ENCODE results near the gene ZNF577. TPM values are rescaled to one million over a fixed set of nuclear protein-coding genes. Genes with fewer than 3 reads are reported as not detected.

The ZNF577 gene
- total and polyA plus RNA-seq, 2 of the 13 experiments (the other 11 are each of a cell fraction or from before 2014, with no cell fraction given), result 5.7 to 7.6 TPM

DNA sequence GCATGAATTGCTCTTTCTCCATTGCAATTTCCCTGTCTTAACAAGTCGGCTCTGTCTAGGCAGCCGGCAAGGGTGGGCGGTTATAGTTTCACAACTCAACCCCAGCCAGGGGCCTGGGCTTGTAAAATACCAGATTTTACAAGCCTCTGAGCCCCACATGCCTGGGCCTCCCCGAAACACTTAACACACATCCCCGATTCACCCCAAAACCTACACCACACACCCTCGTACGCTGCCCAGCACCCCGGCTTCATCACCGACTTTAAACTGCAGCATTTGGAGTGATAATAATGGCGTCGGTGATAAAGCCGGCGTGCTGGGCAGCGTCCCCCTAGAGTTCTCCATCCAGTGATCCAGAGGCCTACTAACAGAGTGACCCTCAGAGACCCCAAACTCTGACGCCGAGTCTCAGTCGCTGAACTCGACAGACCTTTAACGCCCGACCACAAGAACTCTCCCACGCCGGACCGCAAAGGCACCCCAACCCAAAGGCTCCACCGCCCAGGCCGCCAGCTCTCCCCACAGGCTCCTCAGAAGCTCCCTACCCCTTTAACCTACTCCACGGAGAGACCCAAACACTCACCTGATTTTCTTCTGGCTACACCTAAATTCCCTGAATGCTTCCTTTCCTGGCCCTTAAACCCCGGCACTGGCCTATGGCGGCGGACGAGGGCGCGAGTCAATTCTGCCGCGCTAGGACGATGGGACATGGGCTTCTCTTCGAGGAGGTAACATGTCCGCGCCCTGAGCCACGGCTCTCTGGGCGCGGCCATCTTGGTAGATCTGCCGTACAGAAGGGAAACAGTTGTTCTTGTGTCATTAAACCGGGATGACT, 16.8 kb upstream of the ZNF577 start, which contains the start of gene ZNF649 (continued):
- TF ChIP-seq, protein P1, sequence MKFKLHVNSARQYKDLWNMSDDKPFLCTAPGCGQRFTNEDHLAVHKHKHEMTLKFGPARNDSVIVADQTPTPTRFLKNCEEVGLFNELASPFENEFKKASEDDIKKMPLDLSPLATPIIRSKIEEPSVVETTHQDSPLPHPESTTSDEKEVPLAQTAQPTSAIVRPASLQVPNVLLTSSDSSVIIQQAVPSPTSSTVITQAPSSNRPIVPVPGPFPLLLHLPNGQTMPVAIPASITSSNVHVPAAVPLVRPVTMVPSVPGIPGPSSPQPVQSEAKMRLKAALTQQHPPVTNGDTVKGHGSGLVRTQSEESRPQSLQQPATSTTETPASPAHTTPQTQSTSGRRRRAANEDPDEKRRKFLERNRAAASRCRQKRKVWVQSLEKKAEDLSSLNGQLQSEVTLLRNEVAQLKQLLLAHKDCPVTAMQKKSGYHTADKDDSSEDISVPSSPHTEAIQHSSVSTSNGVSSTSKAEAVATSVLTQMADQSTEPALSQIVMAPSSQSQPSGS (CRISPR knock-in tag; IDR thresholded peaks at IDR 0.05), result 0 out of 2 replicates have a peak, but pooled peaks have one; percentile 45
- TF ChIP-seq FOXP1 (IDR thresholded peaks at IDR 0.05), result no peak
- no peak for TF ChIP-seq FOXP1 (CRISPR knock-in tag; IDR thresholded peaks at IDR 0.05)
- TF ChIP-seq SP140L (CRISPR knock-in tag; IDR thresholded peaks at IDR 0.05; ENCODE audit: borderline replicate concordance), result no peak
- TF ChIP-seq, protein P2, sequence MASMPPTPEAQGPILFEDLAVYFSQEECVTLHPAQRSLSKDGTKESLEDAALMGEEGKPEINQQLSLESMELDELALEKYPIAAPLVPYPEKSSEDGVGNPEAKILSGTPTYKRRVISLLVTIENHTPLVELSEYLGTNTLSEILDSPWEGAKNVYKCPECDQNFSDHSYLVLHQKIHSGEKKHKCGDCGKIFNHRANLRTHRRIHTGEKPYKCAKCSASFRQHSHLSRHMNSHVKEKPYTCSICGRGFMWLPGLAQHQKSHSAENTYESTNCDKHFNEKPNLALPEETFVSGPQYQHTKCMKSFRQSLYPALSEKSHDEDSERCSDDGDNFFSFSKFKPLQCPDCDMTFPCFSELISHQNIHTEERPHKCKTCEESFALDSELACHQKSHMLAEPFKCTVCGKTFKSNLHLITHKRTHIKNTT (CRISPR knock-in tag; IDR thresholded peaks at IDR 0.05), result no peak
- TF ChIP-seq, protein P3, sequence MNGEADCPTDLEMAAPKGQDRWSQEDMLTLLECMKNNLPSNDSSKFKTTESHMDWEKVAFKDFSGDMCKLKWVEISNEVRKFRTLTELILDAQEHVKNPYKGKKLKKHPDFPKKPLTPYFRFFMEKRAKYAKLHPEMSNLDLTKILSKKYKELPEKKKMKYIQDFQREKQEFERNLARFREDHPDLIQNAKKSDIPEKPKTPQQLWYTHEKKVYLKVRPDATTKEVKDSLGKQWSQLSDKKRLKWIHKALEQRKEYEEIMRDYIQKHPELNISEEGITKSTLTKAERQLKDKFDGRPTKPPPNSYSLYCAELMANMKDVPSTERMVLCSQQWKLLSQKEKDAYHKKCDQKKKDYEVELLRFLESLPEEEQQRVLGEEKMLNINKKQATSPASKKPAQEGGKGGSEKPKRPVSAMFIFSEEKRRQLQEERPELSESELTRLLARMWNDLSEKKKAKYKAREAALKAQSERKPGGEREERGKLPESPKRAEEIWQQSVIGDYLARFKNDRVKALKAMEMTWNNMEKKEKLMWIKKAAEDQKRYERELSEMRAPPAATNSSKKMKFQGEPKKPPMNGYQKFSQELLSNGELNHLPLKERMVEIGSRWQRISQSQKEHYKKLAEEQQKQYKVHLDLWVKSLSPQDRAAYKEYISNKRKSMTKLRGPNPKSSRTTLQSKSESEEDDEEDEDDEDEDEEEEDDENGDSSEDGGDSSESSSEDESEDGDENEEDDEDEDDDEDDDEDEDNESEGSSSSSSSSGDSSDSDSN (CRISPR knock-in tag; IDR thresholded peaks at IDR 0.05), result peak; percentile 38; the same call in 1 of the 2 replicates
- TF ChIP-seq TOE1 (CRISPR knock-in tag; IDR thresholded peaks at IDR 0.05), result no peak
- peak; percentile 55; the same call in 1 of the 2 replicates for TF ChIP-seq TAF1 (CRISPR knock-in tag; IDR thresholded peaks at IDR 0.05)
- TF ChIP-seq PHF8 (CRISPR knock-in tag; IDR thresholded peaks at IDR 0.05), result peak; percentile 76
- TF ChIP-seq, protein P4, sequence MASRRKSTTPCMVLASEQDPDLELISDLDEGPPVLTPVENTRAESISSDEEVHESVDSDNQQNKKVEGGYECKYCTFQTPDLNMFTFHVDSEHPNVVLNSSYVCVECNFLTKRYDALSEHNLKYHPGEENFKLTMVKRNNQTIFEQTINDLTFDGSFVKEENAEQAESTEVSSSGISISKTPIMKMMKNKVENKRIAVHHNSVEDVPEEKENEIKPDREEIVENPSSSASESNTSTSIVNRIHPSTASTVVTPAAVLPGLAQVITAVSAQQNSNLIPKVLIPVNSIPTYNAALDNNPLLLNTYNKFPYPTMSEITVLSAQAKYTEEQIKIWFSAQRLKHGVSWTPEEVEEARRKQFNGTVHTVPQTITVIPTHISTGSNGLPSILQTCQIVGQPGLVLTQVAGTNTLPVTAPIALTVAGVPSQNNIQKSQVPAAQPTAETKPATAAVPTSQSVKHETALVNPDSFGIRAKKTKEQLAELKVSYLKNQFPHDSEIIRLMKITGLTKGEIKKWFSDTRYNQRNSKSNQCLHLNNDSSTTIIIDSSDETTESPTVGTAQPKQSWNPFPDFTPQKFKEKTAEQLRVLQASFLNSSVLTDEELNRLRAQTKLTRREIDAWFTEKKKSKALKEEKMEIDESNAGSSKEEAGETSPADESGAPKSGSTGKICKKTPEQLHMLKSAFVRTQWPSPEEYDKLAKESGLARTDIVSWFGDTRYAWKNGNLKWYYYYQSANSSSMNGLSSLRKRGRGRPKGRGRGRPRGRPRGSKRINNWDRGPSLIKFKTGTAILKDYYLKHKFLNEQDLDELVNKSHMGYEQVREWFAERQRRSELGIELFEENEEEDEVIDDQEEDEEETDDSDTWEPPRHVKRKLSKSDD (CRISPR knock-in tag; IDR thresholded peaks at IDR 0.05; ENCODE audit: low read depth), result no peak
- peak; percentile 46 for TF ChIP-seq FOSL2 (CRISPR knock-in tag; IDR thresholded peaks at IDR 0.05)
- TF ChIP-seq ZEB1 (IDR thresholded peaks at IDR 0.05; ENCODE audit: insufficient replicate concordance, low read depth), result no peak
- no peak for TF ChIP-seq HHEX (CRISPR knock-in tag; IDR thresholded peaks at IDR 0.05)
- TF ChIP-seq, protein P5, sequence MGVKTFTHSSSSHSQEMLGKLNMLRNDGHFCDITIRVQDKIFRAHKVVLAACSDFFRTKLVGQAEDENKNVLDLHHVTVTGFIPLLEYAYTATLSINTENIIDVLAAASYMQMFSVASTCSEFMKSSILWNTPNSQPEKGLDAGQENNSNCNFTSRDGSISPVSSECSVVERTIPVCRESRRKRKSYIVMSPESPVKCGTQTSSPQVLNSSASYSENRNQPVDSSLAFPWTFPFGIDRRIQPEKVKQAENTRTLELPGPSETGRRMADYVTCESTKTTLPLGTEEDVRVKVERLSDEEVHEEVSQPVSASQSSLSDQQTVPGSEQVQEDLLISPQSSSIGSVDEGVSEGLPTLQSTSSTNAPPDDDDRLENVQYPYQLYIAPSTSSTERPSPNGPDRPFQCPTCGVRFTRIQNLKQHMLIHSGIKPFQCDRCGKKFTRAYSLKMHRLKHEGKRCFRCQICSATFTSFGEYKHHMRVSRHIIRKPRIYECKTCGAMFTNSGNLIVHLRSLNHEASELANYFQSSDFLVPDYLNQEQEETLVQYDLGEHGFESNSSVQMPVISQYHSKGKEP (CRISPR knock-in tag; IDR thresholded peaks at IDR 0.05), result no peak
- no peak for TF ChIP-seq ZKSCAN5 (CRISPR knock-in tag; IDR thresholded peaks at IDR 0.05)
- TF ChIP-seq HMG20B (CRISPR knock-in tag; conservative IDR thresholded peaks at IDR 0.05), result 0 out of 2 replicates have a peak, but pooled peaks have one; percentile 22
- peak; percentile 80 for TF ChIP-seq ZNF350 (CRISPR knock-in tag; IDR thresholded peaks at IDR 0.05; ENCODE audit: borderline replicate concordance, low read depth)
- TF ChIP-seq NPAS2 (CRISPR knock-in tag; IDR thresholded peaks at IDR 0.05; ENCODE audit: borderline replicate concordance), result no peak
- TF ChIP-seq NCOR1 (IDR thresholded peaks at IDR 0.05; ENCODE audit: borderline replicate concordance, low read length), result no peak
- TF ChIP-seq NFE2 (CRISPR knock-in tag; IDR thresholded peaks at IDR 0.05), result no peak
